ENCODE data around the gene ARHGAP24. TPM values are rescaled to one million over a fixed set of nuclear protein-coding genes. Genes with fewer than 3 reads are reported as not detected.

ARHGAP24 gene
- total and polyA plus RNA-seq, 2 experiments from 2014 or later = 19.5 to 29.6 TPM

DNA sequence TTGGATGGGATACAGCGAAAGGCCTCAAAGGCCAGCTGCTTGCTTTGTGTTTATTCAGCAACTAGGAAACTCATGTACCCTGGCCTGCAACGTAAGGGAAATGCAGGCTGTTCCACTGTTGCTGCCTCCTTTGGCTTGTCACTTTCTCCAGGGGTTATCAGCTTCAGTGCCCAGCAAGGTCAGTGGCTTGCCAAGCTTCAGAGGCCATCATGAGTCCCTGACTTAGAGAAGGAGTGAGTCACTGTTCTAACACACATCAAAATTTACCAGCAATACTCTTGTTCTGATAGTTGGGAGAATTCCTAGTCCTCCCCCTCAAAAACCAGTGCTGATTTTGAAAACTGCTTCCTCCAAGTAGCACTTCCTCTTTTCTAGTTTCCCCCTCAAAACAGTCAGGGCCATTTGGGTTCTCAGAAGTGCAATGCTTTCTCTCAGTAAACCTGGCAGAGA, 250.8 kb downstream of the ARHGAP24 start:
- Histone ChIP-seq H3K27me3 (no peaks in the 10 kb centered on the region), H3K9me3 (ENCODE audit: low read depth) (no peaks in the 10 kb centered on the region), H3K4me2 (no peak overlapping the region), H2AFZ (no peak overlapping the region), H3K4me3 (no peak overlapping the region), H3K9me2 (replicated peaks; ENCODE audit: insufficient read depth) (no peaks in the 10 kb centered on the region), H3K27ac (no peak overlapping the region), H3K79me2 (no peaks in the 10 kb centered on the region), H3K36me3 (replicated peaks; ENCODE audit: insufficient read depth, low read depth) (no peaks in the 10 kb centered on the region), H3K4me1 (ENCODE audit: insufficient read depth) (peaks cover 3% of the 10 kb centered on the region), H4K20me1 (ENCODE audit: insufficient read depth, poor library complexity, severe bottlenecking) (no peaks in the 10 kb centered on the region)
- peak; percentile 30 for DNase-seq (ENCODE audit: low spot score)
- WGBS (ENCODE audit: low lambda C conversion rate, missing lambda C conversion rate) = 74% methylated on average over 2 of the region's 2 CpGs
- no peak for TF ChIP-seq EZH2 (IDR thresholded peaks at IDR 0.05; ENCODE audit: borderline replicate concordance)
- TF ChIP-seq, protein P1, sequence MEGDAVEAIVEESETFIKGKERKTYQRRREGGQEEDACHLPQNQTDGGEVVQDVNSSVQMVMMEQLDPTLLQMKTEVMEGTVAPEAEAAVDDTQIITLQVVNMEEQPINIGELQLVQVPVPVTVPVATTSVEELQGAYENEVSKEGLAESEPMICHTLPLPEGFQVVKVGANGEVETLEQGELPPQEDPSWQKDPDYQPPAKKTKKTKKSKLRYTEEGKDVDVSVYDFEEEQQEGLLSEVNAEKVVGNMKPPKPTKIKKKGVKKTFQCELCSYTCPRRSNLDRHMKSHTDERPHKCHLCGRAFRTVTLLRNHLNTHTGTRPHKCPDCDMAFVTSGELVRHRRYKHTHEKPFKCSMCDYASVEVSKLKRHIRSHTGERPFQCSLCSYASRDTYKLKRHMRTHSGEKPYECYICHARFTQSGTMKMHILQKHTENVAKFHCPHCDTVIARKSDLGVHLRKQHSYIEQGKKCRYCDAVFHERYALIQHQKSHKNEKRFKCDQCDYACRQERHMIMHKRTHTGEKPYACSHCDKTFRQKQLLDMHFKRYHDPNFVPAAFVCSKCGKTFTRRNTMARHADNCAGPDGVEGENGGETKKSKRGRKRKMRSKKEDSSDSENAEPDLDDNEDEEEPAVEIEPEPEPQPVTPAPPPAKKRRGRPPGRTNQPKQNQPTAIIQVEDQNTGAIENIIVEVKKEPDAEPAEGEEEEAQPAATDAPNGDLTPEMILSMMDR (IDR thresholded peaks at IDR 0.05; ENCODE audit: poor library complexity) = no peak
- TF ChIP-seq EZH2phosphoT487 (IDR thresholded peaks at IDR 0.05; ENCODE audit: low read depth, severe bottlenecking, unreplicated experiment) = no peak

DNA sequence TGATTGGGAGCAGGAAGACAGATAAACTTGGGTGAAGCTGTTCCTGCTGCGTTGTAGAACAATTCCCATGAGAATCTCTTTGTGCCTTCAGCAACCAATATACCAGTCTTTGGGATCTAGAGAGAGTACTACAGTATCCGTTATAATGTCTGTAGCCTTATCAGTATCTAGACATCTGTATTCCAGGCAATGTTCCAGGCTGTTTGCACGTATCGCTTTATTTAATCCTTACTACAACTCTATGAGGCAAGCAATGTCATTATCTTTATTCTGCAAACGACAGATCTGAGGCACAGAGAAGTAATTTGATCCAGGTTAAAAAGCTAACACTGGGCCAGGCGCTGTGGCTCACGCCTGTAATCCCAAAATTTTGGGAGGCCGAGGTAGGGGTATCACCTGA, 251.6 kb downstream of the ARHGAP24 start:
- H3K9me3 ChIP-seq (ENCODE audit: low read depth) = no peaks in the 10 kb centered on the region
- no peak for DNase-seq (ENCODE audit: low spot score)

DNA sequence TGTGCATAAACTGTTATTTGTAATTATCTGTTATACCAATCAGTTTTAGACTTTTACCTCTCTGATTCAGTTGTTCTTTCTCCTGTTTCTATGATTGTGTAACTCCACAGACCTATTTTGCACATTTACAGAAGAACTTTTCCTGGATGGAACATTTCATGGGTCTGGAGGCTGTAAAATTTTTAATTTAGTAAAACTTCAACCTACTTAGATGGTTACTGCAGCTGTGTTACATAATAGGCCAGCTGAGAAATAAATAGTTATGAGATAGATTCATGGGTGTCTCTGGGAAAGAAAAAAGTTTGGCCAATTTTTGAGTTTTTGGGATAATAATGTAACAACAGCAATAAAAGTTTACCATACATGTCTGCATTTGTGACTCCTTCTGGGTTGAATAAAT, 253.5 kb downstream of the ARHGAP24 start:
- Histone ChIP-seq H4K20me1 (ENCODE audit: insufficient read depth, poor library complexity, severe bottlenecking) (no peaks in the 10 kb centered on the region), H3K4me3 (no peak overlapping the region), H3K4me2 (no peak overlapping the region), H3K79me2 (no peaks in the 10 kb centered on the region), H3K9me2 (replicated peaks; ENCODE audit: insufficient read depth) (no peaks in the 10 kb centered on the region), H3K36me3 (replicated peaks; ENCODE audit: insufficient read depth, low read depth) (no peaks in the 10 kb centered on the region), H3K9me3 (ENCODE audit: low read depth) (no peaks in the 10 kb centered on the region), H3K4me1 (ENCODE audit: insufficient read depth) (peaks cover 3% of the 10 kb centered on the region), H3K27ac (no peak overlapping the region), H3K27me3 (no peaks in the 10 kb centered on the region), H2AFZ (no peak overlapping the region)
- no peak for DNase-seq (ENCODE audit: low spot score)
- TF ChIP-seq EZH2phosphoT487 (IDR thresholded peaks at IDR 0.05; ENCODE audit: low read depth, severe bottlenecking, unreplicated experiment) (no peak), EZH2 (IDR thresholded peaks at IDR 0.05; ENCODE audit: borderline replicate concordance) (no peak)
- TF ChIP-seq, protein P1 (IDR thresholded peaks at IDR 0.05; ENCODE audit: poor library complexity) = no peak

More for the DNA sequence above, 251.6 kb downstream of the ARHGAP24 start:
- no peaks in the 10 kb centered on the region for H3K9me2 ChIP-seq (replicated peaks; ENCODE audit: insufficient read depth)
- no peak overlapping the region for H2AFZ ChIP-seq
- no peak overlapping the region for H3K4me3 ChIP-seq
- H3K27me3 ChIP-seq = no peaks in the 10 kb centered on the region
- H3K4me2 ChIP-seq = no peak overlapping the region
- no peaks in the 10 kb centered on the region for H4K20me1 ChIP-seq (ENCODE audit: insufficient read depth, poor library complexity, severe bottlenecking)
- 89% methylated on average over 8 of the region's 8 CpGs for WGBS (ENCODE audit: low lambda C conversion rate, missing lambda C conversion rate)
- TF ChIP-seq EZH2phosphoT487 (IDR thresholded peaks at IDR 0.05; ENCODE audit: low read depth, severe bottlenecking, unreplicated experiment) (no peak), EZH2 (IDR thresholded peaks at IDR 0.05; ENCODE audit: borderline replicate concordance) (no peak)
- H3K4me1 ChIP-seq (ENCODE audit: insufficient read depth) = peaks cover 3% of the 10 kb centered on the region
- no peaks in the 10 kb centered on the region for H3K36me3 ChIP-seq (replicated peaks; ENCODE audit: insufficient read depth, low read depth)
- no peak overlapping the region for H3K27ac ChIP-seq
- H3K79me2 ChIP-seq = no peaks in the 10 kb centered on the region

DNA sequence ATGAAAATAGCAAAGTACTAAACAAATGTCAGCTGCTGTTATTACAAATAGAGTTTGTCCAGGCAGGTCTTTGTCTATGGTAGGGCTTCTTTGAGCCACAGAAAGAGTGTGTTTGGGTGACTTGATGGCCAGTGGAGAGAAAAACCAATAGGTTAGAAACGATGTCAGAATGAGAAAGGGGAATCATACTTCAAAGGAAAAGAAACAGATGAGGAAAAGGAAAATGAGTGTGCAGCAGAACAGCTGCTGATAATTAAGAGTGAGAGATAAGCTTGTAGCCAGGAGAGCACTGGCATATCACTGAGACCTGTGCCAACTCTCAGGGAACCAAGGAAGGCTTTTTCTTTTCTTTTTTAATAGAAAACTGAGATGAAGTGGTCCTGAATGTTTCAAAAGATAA, 257.2 kb downstream of the ARHGAP24 start:
- DNase-seq (ENCODE audit: low spot score) = no peak
- no peaks in the 10 kb centered on the region for H3K79me2 ChIP-seq
- no peaks in the 10 kb centered on the region for H3K9me2 ChIP-seq (replicated peaks; ENCODE audit: insufficient read depth)
- H2AFZ ChIP-seq = no peak overlapping the region
- peaks cover 3% of the 10 kb centered on the region for H3K4me1 ChIP-seq (ENCODE audit: insufficient read depth)
- H4K20me1 ChIP-seq (ENCODE audit: insufficient read depth, poor library complexity, severe bottlenecking) = no peaks in the 10 kb centered on the region
- no peak overlapping the region for H3K27ac ChIP-seq
- H3K4me3 ChIP-seq = no peak overlapping the region
- no peaks in the 10 kb centered on the region for H3K36me3 ChIP-seq (replicated peaks; ENCODE audit: insufficient read depth, low read depth)
- no peaks in the 10 kb centered on the region for H3K27me3 ChIP-seq
- WGBS (ENCODE audit: low lambda C conversion rate, missing lambda C conversion rate) = 8% methylated on average over 1 of the region's 1 CpG
- no peak overlapping the region for H3K4me2 ChIP-seq
- TF ChIP-seq, protein P1 (IDR thresholded peaks at IDR 0.05; ENCODE audit: poor library complexity) = no peak
- TF ChIP-seq EZH2 (IDR thresholded peaks at IDR 0.05; ENCODE audit: borderline replicate concordance) (no peak), EZH2phosphoT487 (IDR thresholded peaks at IDR 0.05; ENCODE audit: low read depth, severe bottlenecking, unreplicated experiment) (no peak)
- no peaks in the 10 kb centered on the region for H3K9me3 ChIP-seq (ENCODE audit: low read depth)
